ENCODE data around the gene GLRA3. TPM values are rescaled to one million over a fixed set of nuclear protein-coding genes. Genes with fewer than 3 reads are reported as not detected.

GLRA3 gene
- total RNA-seq, 1 donor, result not detected

DNA sequence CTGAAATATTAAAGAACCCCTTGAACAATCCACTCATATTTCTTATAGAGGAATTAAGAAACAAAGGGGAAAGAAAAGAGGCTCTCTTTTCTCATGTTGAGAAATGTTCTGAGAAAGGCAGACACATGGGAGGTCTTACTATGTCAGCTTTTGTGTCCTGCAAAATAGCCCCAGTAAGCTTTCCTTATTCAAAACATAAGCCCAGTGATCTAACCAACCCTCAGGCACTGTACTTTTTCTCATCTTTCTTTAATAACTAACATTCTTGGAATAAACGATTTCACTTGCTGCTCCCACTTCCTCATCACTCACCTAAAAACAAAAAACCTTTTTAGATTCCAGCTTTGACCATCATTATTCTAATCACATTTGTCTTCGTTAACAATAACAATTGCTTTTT is 115.9 kb downstream of the GLRA3 start:
- H2AFZ ChIP-seq (ENCODE audit: low read length), result no peak overlapping the region
- no peak for DNase-seq (ENCODE audit: insufficient read length, low spot score, missing footprints)
- H3K27ac ChIP-seq (ENCODE audit: low read depth, low read length), result no peak overlapping the region
- H3K27me3 ChIP-seq (ENCODE audit: insufficient read depth, low read length), result no peaks in the 10 kb centered on the region
- no peaks in the 10 kb centered on the region for H4K20me1 ChIP-seq (ENCODE audit: insufficient read depth, low read length)
- TF ChIP-seq, protein P1, sequence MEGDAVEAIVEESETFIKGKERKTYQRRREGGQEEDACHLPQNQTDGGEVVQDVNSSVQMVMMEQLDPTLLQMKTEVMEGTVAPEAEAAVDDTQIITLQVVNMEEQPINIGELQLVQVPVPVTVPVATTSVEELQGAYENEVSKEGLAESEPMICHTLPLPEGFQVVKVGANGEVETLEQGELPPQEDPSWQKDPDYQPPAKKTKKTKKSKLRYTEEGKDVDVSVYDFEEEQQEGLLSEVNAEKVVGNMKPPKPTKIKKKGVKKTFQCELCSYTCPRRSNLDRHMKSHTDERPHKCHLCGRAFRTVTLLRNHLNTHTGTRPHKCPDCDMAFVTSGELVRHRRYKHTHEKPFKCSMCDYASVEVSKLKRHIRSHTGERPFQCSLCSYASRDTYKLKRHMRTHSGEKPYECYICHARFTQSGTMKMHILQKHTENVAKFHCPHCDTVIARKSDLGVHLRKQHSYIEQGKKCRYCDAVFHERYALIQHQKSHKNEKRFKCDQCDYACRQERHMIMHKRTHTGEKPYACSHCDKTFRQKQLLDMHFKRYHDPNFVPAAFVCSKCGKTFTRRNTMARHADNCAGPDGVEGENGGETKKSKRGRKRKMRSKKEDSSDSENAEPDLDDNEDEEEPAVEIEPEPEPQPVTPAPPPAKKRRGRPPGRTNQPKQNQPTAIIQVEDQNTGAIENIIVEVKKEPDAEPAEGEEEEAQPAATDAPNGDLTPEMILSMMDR (IDR thresholded peaks at IDR 0.05; ENCODE audit: extremely low read depth, low read depth, low read length), result no peak
- H3K4me1 ChIP-seq (ENCODE audit: insufficient read depth, low read length), result no peaks in the 10 kb centered on the region
- H3K36me3 ChIP-seq (ENCODE audit: insufficient read depth, low read length), result no peaks in the 10 kb centered on the region
- H3K79me2 ChIP-seq (ENCODE audit: insufficient read depth, low read length), result no peaks in the 10 kb centered on the region
- no peak overlapping the region for H3K4me3 ChIP-seq (ENCODE audit: insufficient read depth, low read length)
- H3K9me3 ChIP-seq (ENCODE audit: low read depth, low read length), result no peaks in the 10 kb centered on the region
- H3K4me2 ChIP-seq (ENCODE audit: insufficient read depth, low read length), result no peak overlapping the region

- Histone ChIP-seq H3K36me3 (ENCODE audit: insufficient read depth, low read length) (no peaks in the 10 kb centered on the region), H3K27me3 (ENCODE audit: insufficient read depth, low read length) (no peaks in the 10 kb centered on the region)
- TF ChIP-seq, protein P1 (IDR thresholded peaks at IDR 0.05; ENCODE audit: extremely low read depth, low read depth, low read length), result no peak
Measured at GRCh38 chr4:174709526-174709925, 119.5 kb downstream of the GLRA3 start.

GRCh38 chr4:174708381-174708780 is 120.7 kb downstream of the GLRA3 start:
- Histone ChIP-seq H3K9me3 (ENCODE audit: low read depth, low read length) (no peaks in the 10 kb centered on the region), H2AFZ (ENCODE audit: low read length) (no peak overlapping the region), H4K20me1 (ENCODE audit: insufficient read depth, low read length) (no peaks in the 10 kb centered on the region), H3K27me3 (ENCODE audit: insufficient read depth, low read length) (no peaks in the 10 kb centered on the region), H3K4me1 (ENCODE audit: insufficient read depth, low read length) (no peaks in the 10 kb centered on the region), H3K36me3 (ENCODE audit: insufficient read depth, low read length) (no peaks in the 10 kb centered on the region), H3K4me3 (ENCODE audit: insufficient read depth, low read length) (no peak overlapping the region), H3K27ac (ENCODE audit: low read depth, low read length) (no peak overlapping the region), H3K79me2 (ENCODE audit: insufficient read depth, low read length) (no peaks in the 10 kb centered on the region), H3K4me2 (ENCODE audit: insufficient read depth, low read length) (no peak overlapping the region)
- TF ChIP-seq, protein P1 (IDR thresholded peaks at IDR 0.05; ENCODE audit: extremely low read depth, low read depth, low read length), result no peak
- no peak for DNase-seq (ENCODE audit: insufficient read length, low spot score, missing footprints)

More at GRCh38 chr4:174709526-174709925, 119.5 kb downstream of the GLRA3 start:
- Histone ChIP-seq H3K4me2 (ENCODE audit: insufficient read depth, low read length) (no peak overlapping the region), H3K9me3 (ENCODE audit: low read depth, low read length) (no peaks in the 10 kb centered on the region), H3K27ac (ENCODE audit: low read depth, low read length) (no peak overlapping the region), H3K79me2 (ENCODE audit: insufficient read depth, low read length) (no peaks in the 10 kb centered on the region), H3K4me1 (ENCODE audit: insufficient read depth, low read length) (no peaks in the 10 kb centered on the region), H3K4me3 (ENCODE audit: insufficient read depth, low read length) (no peak overlapping the region), H4K20me1 (ENCODE audit: insufficient read depth, low read length) (no peaks in the 10 kb centered on the region), H2AFZ (ENCODE audit: low read length) (no peak overlapping the region)
- DNase-seq (ENCODE audit: insufficient read length, low spot score, missing footprints), result peak; percentile 1

DNA sequence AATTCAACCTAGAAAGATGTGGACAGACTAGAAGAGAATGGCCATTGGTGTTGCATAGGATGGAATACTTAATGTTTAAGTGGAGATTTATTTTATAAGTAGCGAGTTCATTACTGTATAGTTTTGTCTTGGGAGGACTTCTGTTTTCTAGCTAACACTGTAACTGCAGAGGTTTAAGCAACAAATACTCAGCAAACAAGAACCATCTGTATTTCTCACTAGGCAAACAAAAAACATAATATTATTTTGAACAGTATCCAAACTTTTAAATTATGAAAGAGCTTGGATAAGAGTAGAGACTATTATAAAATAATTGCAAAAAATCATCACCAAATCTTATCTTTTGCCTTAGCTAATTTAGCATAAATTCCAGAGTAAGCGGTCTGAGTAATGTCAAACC is 121.1 kb downstream of the GLRA3 start:
- H4K20me1 ChIP-seq (ENCODE audit: insufficient read depth, low read length), result no peaks in the 10 kb centered on the region
- H3K27ac ChIP-seq (ENCODE audit: low read depth, low read length), result no peak overlapping the region
- H3K27me3 ChIP-seq (ENCODE audit: insufficient read depth, low read length), result no peaks in the 10 kb centered on the region
- H3K4me2 ChIP-seq (ENCODE audit: insufficient read depth, low read length), result no peak overlapping the region
- no peaks in the 10 kb centered on the region for H3K9me3 ChIP-seq (ENCODE audit: low read depth, low read length)
- DNase-seq (ENCODE audit: insufficient read length, low spot score, missing footprints), result no peak
- H3K79me2 ChIP-seq (ENCODE audit: insufficient read depth, low read length), result no peaks in the 10 kb centered on the region
- H2AFZ ChIP-seq (ENCODE audit: low read length), result no peak overlapping the region
- TF ChIP-seq, protein P1 (IDR thresholded peaks at IDR 0.05; ENCODE audit: extremely low read depth, low read depth, low read length), result no peak
- no peaks in the 10 kb centered on the region for H3K4me1 ChIP-seq (ENCODE audit: insufficient read depth, low read length)
- H3K4me3 ChIP-seq (ENCODE audit: insufficient read depth, low read length), result no peak overlapping the region
- H3K36me3 ChIP-seq (ENCODE audit: insufficient read depth, low read length), result no peaks in the 10 kb centered on the region
